HFF-Myc (cell line): ENCODE measurements around the gene CTTNBP2.

Experiments used
- DNase-seq: peaks from one replicate; pipeline ENCODE4 v3.0.0-alpha.2; 2011; ENCODE audit warnings: low read depth; ENCODE audit errors: extremely low read depth
- H3K4me3 ChIP-seq: replicated peaks from 2 replicates; pipeline ENCODE4 v1.5.1; 2011; ENCODE audit warnings: low read depth, mild to moderate bottlenecking, control low read depth, low read length
- TF ChIP-seq, protein P1 (sequence below): IDR thresholded peaks from 2 replicates; pipeline ENCODE4 v1.5.1; 2012; ENCODE audit warnings: mild to moderate bottlenecking, low read depth, low read length, control low read depth; ENCODE audit errors: missing control alignments

CTTNBP2 gene

DNA sequence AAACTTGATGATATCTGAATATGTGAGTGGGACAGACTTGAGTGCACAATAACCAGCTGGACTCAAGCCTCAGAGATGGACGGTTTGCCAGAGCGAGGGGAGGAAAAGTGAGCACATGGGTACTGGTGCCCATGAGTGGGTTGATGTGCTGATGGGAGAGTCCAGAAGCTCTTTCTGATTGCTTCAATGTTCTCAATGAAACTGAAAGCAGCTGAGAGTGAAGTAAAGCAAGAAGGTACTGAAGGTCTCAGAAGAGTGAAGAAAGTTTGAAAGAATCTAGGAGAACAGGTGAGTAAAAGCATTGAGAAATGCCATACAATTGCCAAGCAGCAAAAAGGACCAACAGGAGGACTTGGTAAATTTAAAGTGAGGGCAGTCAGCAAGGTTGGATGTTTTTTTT is 28.6 kb downstream of the CTTNBP2 start:
- H3K4me3 ChIP-seq: no peak overlapping the region
- TF ChIP-seq, protein P1, sequence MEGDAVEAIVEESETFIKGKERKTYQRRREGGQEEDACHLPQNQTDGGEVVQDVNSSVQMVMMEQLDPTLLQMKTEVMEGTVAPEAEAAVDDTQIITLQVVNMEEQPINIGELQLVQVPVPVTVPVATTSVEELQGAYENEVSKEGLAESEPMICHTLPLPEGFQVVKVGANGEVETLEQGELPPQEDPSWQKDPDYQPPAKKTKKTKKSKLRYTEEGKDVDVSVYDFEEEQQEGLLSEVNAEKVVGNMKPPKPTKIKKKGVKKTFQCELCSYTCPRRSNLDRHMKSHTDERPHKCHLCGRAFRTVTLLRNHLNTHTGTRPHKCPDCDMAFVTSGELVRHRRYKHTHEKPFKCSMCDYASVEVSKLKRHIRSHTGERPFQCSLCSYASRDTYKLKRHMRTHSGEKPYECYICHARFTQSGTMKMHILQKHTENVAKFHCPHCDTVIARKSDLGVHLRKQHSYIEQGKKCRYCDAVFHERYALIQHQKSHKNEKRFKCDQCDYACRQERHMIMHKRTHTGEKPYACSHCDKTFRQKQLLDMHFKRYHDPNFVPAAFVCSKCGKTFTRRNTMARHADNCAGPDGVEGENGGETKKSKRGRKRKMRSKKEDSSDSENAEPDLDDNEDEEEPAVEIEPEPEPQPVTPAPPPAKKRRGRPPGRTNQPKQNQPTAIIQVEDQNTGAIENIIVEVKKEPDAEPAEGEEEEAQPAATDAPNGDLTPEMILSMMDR: no peak
- DNase-seq: no peak

DNA sequence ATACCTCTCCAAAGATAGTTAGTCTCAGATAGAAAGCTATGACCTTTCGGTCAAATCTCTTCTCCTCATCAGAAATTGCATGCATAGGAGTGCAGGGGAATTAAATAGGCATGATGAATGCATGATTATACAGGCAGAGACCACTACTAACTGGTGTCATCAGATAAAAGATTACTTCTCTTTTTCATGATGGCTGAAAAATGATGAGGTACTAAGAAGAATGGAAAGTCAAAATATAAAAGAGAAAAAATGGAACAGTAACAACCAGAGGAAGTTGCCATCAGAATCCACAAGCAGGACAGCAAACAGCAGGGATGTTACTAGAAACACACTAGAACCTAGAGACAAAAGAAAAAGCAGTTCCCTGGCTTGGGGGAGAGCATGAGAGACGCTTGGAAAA is 31.6 kb downstream of the CTTNBP2 start:
- TF ChIP-seq, protein P1: no peak

DNA sequence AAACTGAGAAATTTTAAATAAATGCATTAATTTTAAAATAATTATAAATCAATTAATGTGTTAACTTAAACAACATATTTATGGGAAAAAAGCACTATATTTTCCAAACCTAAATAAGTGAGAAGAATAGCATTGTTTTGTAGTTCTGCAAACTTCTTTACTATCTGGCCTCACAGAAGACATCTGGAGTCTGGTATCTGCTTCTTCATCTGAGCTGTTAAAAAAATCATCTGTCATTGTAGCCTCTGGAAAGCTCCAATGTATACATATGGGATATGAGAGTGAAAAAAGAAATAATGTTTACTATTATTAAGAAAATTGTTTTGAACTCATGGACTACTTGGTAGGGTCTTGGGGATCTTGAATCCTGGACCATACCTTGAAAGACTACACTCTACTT is 32.2 kb downstream of the CTTNBP2 start:
- H3K4me3 ChIP-seq: no peak overlapping the region
- TF ChIP-seq, protein P1: no peak
- DNase-seq: no peak

More for the DNA sequence above, 31.6 kb downstream of the CTTNBP2 start:
- H3K4me3 ChIP-seq: no peak overlapping the region
- DNase-seq: no peak

DNA sequence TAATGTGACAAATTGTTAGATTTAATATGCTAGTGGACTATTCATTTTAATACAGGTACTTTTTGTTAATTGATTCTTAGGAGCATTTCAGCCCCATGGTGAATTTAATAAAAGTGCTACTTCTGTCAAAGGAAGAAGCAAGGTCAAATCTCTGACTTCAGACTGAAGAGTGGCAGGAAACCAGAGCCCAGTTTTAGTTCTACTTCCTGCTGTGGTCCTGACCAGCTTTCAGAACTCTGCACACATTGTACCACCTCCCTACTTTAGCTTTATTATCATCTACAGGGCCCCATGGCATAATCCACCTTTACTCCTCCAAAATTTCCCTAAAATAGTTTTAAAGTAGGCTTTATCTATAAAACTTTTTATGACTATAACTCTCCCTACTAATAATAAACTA is 33.7 kb downstream of the CTTNBP2 start:
- TF ChIP-seq, protein P1: no peak
- DNase-seq: no peak
- no peak overlapping the region for H3K4me3 ChIP-seq

DNA sequence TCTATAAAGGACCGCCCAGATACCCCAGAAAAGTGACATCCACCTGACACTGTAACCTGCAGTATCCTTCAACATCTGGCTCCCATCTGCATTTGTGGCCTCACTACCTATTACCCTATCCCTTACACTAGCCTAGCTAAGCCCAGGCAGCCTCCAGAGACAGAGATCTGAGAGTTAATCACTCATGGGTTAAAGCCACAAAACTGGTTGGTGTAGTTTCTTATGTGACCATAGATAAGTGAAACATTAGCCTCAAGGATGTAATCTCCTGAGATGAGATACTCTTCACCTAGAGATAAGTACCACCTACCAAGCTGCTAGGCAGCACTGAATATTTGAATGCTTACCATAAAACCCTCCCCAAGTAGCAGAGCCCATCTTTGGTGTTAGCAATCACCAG is 35.4 kb downstream of the CTTNBP2 start:
- no peak for DNase-seq
- TF ChIP-seq, protein P1: no peak
- no peak overlapping the region for H3K4me3 ChIP-seq

DNA sequence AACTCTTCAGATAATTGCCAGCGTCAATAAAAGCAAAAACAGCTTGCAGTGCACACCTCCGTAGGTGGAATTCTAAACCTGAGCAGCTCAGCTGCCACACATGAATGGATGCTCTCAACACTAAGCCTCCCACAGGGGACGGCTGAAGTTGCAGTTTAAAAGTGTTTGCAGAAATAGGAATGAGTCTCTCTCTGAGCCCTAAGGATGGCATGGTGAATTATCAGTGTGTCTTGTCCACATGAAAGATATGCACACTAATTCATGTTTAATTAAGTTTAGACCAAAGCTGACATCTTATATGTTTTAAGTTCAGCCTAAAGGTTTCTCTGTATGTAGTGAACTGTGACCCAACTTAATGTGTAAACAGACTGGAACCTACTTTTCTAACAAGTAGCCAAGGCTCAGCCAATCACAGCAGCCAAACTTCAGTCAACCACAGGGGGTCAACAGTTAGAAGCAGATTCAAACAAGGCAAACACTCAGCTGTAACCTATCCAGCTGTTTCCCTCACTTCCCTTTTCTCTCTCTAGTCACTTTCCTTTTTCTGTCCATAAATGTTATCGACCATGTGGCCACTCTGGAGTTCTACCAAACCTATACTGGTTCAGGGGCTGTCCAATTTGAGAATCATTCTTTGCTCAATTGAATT is 38.1 kb downstream of the CTTNBP2 start:
- TF ChIP-seq, protein P1: no peak
- H3K4me3 ChIP-seq: no peak overlapping the region
- DNase-seq: no peak

DNA sequence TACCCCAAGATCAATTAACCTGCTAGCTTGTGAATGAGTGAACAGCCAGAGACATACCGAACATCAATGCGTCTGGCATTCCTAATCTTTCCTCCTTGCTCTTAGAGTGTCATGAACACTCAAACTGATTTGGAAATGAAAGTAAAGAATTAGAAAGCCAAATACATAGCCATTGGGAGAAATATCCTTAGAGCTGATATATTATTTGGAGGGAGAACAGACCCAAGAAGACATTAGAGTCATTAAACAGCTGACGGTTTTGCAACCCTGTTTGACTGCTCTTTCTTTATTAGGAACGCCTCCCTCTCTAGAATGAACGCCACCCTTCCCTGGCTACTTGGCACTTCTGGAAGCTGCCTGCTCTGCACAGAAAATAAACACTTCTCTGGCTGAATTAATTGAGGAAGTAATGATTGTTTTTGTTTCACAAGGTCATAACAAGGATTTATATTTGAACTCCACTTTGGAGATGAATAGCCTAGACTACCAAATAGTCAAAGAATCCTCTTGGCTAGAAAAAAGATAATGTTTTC is 42.8 kb downstream of the CTTNBP2 start:
- H3K4me3 ChIP-seq: no peak overlapping the region
- TF ChIP-seq, protein P1: no peak
- DNase-seq: no peak
